ENCODE measurements around the gene MARCKSL1. TPM values are rescaled to one million over a fixed set of nuclear protein-coding genes. Genes with fewer than 3 reads are reported as not detected.

Gene MARCKSL1
- total and polyA plus RNA-seq, 2 of the 13 experiments (the other 11 are each of a cell fraction or from before 2014, with no cell fraction given), result 81.9 to 155 TPM

DNA sequence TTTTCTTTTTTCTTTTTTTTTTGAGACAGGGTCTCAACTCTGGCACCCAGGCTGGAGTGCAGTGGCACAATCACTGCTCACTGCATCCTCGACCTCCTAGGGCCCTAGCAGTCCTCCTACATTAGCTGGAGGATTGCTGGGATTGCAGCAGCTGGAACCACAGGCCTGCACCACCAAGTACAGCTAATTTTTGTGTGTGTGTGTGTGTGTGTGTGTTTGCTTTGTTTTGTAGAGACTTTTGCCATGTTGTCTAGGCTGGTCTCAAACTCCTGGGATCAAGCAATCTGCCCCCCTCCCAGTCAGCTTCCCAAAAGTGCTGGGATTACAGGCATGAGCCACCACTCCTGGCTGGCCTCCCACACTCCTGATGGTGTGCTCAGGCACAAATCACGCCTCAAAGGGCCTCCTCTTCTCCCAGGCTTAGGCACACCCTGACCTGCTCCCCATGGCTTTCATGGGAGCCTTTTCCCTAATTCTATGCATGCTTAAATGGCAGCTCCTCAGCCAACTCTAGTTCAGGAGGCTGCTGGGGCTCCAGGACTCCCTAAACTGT is 16.9 kb upstream of the MARCKSL1 start:
- FAIRE-seq (peak; percentile 12), DNase-seq (ENCODE audit: low spot score) (no peak), ATAC-seq (no peak)
- Histone ChIP-seq H3K27me3 (ENCODE audit: control insufficient read depth in 1 of 2, insufficient read depth in 2 of 2, low read length in 2 of 2) (no peaks in the 10 kb centered on the region), H3K4me2 (ENCODE audit: low read depth, low read length) (peak overlapping the region; percentile 80), H3K9ac (ENCODE audit: insufficient read depth, low read depth, low read length) (peak overlapping the region; percentile 87), H3K4me1 (ENCODE audit: insufficient read depth, low read length) (peaks cover 63% of the 10 kb centered on the region), H3K79me2 (ENCODE audit: insufficient read depth, low read length) (no peaks in the 10 kb centered on the region), H3K36me3 (replicated peaks in 1 of 2; ENCODE audit: control insufficient read depth in 1 of 2, insufficient read depth in 2 of 2, low read length in 2 of 2) (no peaks in the 10 kb centered on the region), H2AFZ (ENCODE audit: low read length) (no peak overlapping the region), H3K27ac (ENCODE audit: extremely low read length, insufficient read depth, low read length) (peak overlapping the region; percentile 92), H3K9me3 (ENCODE audit: low read length) (no peaks in the 10 kb centered on the region), H4K20me1 (ENCODE audit: insufficient read depth, low read length) (no peaks in the 10 kb centered on the region), H3K4me3 (replicated peaks in 1 of 3; ENCODE audit: insufficient read depth in 1 of 3, low read depth in 2 of 3, low read length in 3 of 3) (peak overlapping the region in 1 of 3 experiments; percentile 73; a peak in 1 of 6 replicates)
- ChIA-PET CTCF (ENCODE audit: low intra/inter-chr PET ratio, low total read pairs) (no interaction called here), POLR2A (interaction anchor here (1.2 to 10.1 kb wide), 14 partner anchors 10 to 173 kb away, joined by 3 to 222 read pairs (median 12); partner anchors contain the start of genes BSDC1, FAM229A, HDAC1 and LCK)
- TF ChIP-seq, protein P1, sequence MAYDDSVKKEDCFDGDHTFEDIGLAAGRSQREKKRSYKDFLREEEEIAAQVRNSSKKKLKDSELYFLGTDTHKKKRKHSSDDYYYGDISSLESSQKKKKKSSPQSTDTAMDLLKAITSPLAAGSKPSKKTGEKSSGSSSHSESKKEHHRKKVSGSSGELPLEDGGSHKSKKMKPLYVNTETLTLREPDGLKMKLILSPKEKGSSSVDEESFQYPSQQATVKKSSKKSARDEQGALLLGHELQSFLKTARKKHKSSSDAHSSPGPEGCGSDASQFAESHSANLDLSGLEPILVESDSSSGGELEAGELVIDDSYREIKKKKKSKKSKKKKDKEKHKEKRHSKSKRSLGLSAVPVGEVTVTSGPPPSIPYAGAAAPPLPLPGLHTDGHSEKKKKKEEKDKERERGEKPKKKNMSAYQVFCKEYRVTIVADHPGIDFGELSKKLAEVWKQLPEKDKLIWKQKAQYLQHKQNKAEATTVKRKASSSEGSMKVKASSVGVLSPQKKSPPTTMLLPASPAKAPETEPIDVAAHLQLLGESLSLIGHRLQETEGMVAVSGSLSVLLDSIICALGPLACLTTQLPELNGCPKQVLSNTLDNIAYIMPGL (CRISPR knock-in tag; IDR thresholded peaks at IDR 0.05; ENCODE audit: borderline replicate concordance in 1 of 2, low read depth in 1 of 2), result no peak
- TF ChIP-seq, protein P2, sequence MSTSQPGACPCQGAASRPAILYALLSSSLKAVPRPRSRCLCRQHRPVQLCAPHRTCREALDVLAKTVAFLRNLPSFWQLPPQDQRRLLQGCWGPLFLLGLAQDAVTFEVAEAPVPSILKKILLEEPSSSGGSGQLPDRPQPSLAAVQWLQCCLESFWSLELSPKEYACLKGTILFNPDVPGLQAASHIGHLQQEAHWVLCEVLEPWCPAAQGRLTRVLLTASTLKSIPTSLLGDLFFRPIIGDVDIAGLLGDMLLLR (CRISPR knock-in tag; IDR thresholded peaks at IDR 0.05), result no peak
- TF ChIP-seq GATAD1 (CRISPR knock-in tag; IDR thresholded peaks at IDR 0.05) (no peak), RBM22 (optimal IDR thresholded peaks at IDR 0.05; ENCODE audit: low read length) (no peak), ZC3H4 (CRISPR knock-in tag; IDR thresholded peaks at IDR 0.05; ENCODE audit: borderline replicate concordance) (no peak)
- intact Hi-C loops (cut with micrococcal nuclease; ENCODE audit: unreplicated experiment) (no loop called here), in situ Hi-C loops (cut with HindIII; ENCODE audit: extremely low pct_ligation_motif_present, low pct_unique_long_range_greater_than_20kb) (no loop called here)
- WGBS (ENCODE audit: low lambda C conversion rate), result 71% methylated on average over 1 of the region's 2 CpGs
- BruUV-seq (replicated peaks), result no TSS peak

Measured in HepG2 (cell line).